ENCODE data around the gene KCTD1. TPM values are rescaled to one million over a fixed set of nuclear protein-coding genes. Genes with fewer than 3 reads are reported as not detected.

Gene KCTD1
- total and polyA plus RNA-seq, 11 donors = 4.8 to 21.8 (median 8.9) TPM

DNA sequence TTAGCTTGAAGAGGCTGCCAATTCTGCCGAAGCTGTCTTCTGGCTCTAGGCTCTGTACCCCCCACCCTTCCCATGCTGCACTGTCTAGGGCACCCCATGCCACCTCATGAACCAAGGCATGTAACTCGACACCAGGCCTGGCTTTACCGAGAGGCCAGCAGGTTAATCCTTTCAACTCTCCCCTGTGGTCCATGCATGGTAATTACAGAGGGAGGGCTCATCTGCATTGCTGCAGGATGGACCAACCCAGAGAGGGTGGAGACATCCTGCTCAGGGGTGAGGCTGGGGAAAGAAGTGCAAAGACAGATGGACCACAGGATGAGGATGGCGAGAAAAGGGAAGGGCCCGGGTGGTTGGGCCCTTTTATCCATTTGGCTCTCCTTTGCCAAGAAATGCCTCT lies 65.8 kb downstream of the KCTD1 start:
- no peak overlapping the region for H3K27ac ChIP-seq
- H3K27me3 ChIP-seq = no peaks in the 10 kb centered on the region
- no peak for TF ChIP-seq POLR2A (IDR thresholded peaks at IDR 0.05)
- TF ChIP-seq, protein P1, sequence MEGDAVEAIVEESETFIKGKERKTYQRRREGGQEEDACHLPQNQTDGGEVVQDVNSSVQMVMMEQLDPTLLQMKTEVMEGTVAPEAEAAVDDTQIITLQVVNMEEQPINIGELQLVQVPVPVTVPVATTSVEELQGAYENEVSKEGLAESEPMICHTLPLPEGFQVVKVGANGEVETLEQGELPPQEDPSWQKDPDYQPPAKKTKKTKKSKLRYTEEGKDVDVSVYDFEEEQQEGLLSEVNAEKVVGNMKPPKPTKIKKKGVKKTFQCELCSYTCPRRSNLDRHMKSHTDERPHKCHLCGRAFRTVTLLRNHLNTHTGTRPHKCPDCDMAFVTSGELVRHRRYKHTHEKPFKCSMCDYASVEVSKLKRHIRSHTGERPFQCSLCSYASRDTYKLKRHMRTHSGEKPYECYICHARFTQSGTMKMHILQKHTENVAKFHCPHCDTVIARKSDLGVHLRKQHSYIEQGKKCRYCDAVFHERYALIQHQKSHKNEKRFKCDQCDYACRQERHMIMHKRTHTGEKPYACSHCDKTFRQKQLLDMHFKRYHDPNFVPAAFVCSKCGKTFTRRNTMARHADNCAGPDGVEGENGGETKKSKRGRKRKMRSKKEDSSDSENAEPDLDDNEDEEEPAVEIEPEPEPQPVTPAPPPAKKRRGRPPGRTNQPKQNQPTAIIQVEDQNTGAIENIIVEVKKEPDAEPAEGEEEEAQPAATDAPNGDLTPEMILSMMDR (IDR thresholded peaks at IDR 0.05) = no peak
- no peaks in the 10 kb centered on the region for H3K36me3 ChIP-seq
- H3K9me3 ChIP-seq = no peaks in the 10 kb centered on the region
- no peak overlapping the region for H3K4me3 ChIP-seq
- no peaks in the 10 kb centered on the region for H3K4me1 ChIP-seq
- intact Hi-C loops (cut with DNase I) = no loop called here
- no peak for ATAC-seq
- WGBS, 4 donors = 55 to 65% (median 61%) methylated on average over 5 of the region's 5 CpGs
- no peak for DNase-seq

DNA sequence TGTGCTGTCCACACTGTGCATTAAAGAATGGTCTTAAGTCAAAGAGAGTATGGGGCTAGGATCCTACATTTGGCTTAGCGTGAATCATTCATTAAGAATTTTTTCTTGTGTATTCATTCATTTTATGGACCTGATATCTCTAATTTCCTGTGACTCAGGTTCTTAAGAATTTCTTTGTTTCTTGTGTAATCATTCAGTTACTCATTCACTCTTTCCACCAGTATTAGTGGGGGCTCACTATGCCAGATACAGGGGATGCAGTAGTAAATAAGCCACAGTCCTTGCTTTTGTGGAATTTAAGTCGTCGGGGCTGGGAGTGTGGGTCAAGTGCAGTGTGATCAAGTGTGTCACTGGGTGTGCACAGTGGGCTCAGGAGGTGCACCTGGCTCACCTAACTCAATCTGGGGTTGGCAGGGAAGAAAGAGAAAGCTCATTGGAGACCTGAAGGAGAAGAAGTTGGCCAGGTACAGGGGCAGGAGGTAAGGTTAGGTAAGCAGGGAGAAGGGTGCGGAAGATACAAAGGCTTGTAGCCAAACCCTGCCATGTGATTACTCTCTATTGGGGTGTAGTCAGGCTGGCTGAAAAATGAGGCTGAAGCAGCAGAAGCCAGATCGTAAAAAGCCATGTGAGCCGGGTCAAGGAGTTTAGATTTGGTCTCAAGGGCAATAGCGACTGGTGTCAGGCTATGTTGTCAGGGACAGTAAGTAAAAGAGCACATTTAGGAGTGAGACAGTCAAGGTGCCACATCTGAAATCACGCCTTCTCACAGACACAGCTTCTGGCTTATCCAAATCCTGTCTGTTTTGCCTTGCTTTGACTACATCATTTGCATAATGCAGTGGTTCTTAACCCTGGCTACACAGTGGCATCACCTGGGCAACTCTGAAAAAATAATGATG lies 67.2 kb downstream of the KCTD1 start:
- no peaks in the 10 kb centered on the region for H3K27me3 ChIP-seq
- WGBS, 4 donors = 83 to 89% (median 87%) methylated on average over 8 of the region's 8 CpGs
- intact Hi-C loops (cut with DNase I) = no loop called here
- no peak for DNase-seq
- no peaks in the 10 kb centered on the region for H3K4me1 ChIP-seq
- no peak for ATAC-seq
- TF ChIP-seq POLR2A (IDR thresholded peaks at IDR 0.05) = no peak
- TF ChIP-seq, protein P1 (IDR thresholded peaks at IDR 0.05) = no peak
- H3K27ac ChIP-seq = no peak overlapping the region
- no peak overlapping the region for H3K4me3 ChIP-seq
- H3K36me3 ChIP-seq = peaks cover 0 to 4% (median 0%) of the 10 kb centered on the region in 9 donors
- H3K9me3 ChIP-seq = no peaks in the 10 kb centered on the region

DNA sequence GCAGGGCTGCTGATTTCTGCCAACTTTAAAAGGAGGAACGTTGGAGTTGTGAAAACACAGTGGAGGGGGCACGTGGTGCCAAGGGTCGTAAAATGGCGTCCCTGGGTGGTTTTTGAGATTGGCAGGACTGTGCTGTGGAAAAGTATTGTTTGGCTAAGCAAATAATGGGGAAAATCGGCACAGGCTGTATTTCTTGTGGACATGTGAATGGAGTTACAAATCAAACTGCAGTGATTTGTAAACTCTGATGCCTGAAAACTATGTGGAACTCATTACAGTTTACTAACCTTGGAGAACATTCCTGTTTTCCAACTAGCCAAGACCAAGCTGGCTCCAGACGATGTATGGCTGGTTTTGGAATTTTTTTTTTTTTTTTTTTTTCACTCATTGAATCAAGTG lies 68.7 kb downstream of the KCTD1 start:
- Histone ChIP-seq H3K36me3 (peaks cover 0 to 18% (median 0%) of the 10 kb centered on the region in 9 donors), H3K27me3 (no peaks in the 10 kb centered on the region), H3K27ac (peak overlapping the region in 1 of 12 donors; percentile 53), H3K9me3 (no peaks in the 10 kb centered on the region), H3K4me1 (no peaks in the 10 kb centered on the region), H3K4me3 (no peak overlapping the region)
- ATAC-seq = no peak
- TF ChIP-seq, protein P1 (IDR thresholded peaks at IDR 0.05) = no peak
- no peak for TF ChIP-seq POLR2A (IDR thresholded peaks at IDR 0.05)
- WGBS, 4 donors = 87 to 91% (median 87%) methylated on average over 6 of the region's 6 CpGs
- no peak for DNase-seq
- intact Hi-C loops (cut with DNase I) = no loop called here

DNA sequence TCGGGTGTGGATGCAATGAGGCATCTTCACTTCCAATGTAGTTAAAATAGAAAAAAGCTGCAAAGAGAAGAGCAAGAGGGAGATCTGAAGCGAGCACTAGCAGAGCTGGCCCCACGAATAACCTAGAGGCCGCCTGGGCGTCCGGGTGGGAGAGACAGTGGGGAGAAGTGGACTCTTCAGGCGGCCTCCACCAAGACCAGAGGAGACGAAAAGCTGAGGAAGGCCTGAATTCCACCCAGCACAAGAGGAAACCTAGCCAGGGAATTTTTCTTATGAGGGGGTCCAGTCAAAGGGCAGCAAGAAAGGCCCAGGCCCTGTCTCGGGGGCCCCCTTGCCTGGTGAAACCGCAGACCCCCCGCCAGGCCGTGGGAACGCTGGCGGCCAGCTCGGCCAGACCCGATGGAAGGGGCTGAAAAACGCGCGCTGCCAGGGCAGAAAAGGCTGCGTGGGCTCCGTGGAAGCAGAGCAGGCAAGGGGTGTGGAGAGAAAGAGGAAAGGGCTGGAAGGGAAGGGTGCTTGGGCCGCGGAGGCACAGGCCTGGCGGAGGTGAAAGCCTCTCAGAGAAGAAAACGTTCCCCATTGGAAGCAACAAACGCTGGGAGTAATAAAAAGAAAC lies 69.2 kb downstream of the KCTD1 start:
- Histone ChIP-seq H3K9me3 (no peaks in the 10 kb centered on the region), H3K27ac (peak overlapping the region in 1 of 12 donors; percentile 53), H3K36me3 (peaks cover 0 to 23% (median 0%) of the 10 kb centered on the region in 9 donors), H3K4me1 (no peaks in the 10 kb centered on the region), H3K4me3 (no peak overlapping the region), H3K27me3 (no peaks in the 10 kb centered on the region)
- DNase-seq (no peak), ATAC-seq (no peak)
- TF ChIP-seq, protein P1 (IDR thresholded peaks at IDR 0.05) = no peak
- TF ChIP-seq POLR2A (IDR thresholded peaks at IDR 0.05) = no peak
- intact Hi-C loops (cut with DNase I) = no loop called here
- 87 to 91% (median 89%) methylated on average over 26 of the region's 26 CpGs for WGBS, 4 donors
